DOHH2 (cell line): ENCODE data around the gene PSMG1.

Experiments used
- EZH2phosphoT487 ChIP-seq: fragments of 200-600 bp; sonication (generic); IDR thresholded peaks from 2 replicates; pipeline ENCODE4 v1.6.1; 2017; ENCODE audit warnings: borderline replicate concordance, mild to moderate bottlenecking, antibody characterized with exemption, low read length, moderate library complexity, mixed read lengths
- TF ChIP-seq, protein P1 (sequence below): fragments of 200-600 bp; sonication (generic); IDR thresholded peaks from one replicate; pipeline ENCODE4 v1.5.1; 2014; ENCODE audit warnings: antibody characterized with exemption, mild to moderate bottlenecking, low read depth, low read length; ENCODE audit not compliant: poor library complexity, severe bottlenecking

GRCh38 chr21:39220150-39220549, 36.9 kb upstream of the PSMG1 start:
- TF ChIP-seq, protein P1, sequence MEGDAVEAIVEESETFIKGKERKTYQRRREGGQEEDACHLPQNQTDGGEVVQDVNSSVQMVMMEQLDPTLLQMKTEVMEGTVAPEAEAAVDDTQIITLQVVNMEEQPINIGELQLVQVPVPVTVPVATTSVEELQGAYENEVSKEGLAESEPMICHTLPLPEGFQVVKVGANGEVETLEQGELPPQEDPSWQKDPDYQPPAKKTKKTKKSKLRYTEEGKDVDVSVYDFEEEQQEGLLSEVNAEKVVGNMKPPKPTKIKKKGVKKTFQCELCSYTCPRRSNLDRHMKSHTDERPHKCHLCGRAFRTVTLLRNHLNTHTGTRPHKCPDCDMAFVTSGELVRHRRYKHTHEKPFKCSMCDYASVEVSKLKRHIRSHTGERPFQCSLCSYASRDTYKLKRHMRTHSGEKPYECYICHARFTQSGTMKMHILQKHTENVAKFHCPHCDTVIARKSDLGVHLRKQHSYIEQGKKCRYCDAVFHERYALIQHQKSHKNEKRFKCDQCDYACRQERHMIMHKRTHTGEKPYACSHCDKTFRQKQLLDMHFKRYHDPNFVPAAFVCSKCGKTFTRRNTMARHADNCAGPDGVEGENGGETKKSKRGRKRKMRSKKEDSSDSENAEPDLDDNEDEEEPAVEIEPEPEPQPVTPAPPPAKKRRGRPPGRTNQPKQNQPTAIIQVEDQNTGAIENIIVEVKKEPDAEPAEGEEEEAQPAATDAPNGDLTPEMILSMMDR = no peak
- no peak for TF ChIP-seq EZH2phosphoT487
